ENCODE data around the gene CACNG5. TPM values are rescaled to one million over a fixed set of nuclear protein-coding genes. Genes with fewer than 3 reads are reported as not detected.

Gene CACNG5
- total and polyA plus RNA-seq, 12 donors = not detected

DNA sequence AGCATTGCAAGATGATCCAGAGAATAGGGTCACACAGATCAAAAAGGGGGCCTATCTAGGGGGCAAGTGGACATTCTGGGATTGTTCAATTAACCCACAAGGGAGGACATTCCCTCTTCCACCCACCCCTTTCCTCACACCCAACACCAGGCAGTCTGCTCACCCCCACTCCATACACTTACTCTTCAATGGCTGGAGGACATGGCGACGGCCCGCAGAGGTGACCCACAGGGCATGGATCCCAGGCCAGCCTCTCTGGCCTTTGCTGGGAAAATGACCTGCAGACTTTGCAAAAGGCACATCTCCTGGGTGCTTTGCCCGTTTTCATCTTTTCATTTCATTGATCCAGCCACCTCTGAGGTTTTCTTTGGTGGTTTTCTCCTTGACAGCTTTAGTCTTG, 1.7 kb upstream of the CACNG5 start:
- DNase-seq (no peak), ATAC-seq (no peak)
- TF ChIP-seq, protein P1, sequence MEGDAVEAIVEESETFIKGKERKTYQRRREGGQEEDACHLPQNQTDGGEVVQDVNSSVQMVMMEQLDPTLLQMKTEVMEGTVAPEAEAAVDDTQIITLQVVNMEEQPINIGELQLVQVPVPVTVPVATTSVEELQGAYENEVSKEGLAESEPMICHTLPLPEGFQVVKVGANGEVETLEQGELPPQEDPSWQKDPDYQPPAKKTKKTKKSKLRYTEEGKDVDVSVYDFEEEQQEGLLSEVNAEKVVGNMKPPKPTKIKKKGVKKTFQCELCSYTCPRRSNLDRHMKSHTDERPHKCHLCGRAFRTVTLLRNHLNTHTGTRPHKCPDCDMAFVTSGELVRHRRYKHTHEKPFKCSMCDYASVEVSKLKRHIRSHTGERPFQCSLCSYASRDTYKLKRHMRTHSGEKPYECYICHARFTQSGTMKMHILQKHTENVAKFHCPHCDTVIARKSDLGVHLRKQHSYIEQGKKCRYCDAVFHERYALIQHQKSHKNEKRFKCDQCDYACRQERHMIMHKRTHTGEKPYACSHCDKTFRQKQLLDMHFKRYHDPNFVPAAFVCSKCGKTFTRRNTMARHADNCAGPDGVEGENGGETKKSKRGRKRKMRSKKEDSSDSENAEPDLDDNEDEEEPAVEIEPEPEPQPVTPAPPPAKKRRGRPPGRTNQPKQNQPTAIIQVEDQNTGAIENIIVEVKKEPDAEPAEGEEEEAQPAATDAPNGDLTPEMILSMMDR (IDR thresholded peaks at IDR 0.05) = no peak
- H3K27me3 ChIP-seq = peaks cover 12 to 79% (median 57%) of the 10 kb centered on the region in 7 donors
- no peak overlapping the region for H3K27ac ChIP-seq
- no peak overlapping the region for H3K4me3 ChIP-seq
- H3K9me3 ChIP-seq = no peaks in the 10 kb centered on the region
- peaks cover 0 to 5% (median 0%) of the 10 kb centered on the region in 9 donors for H3K4me1 ChIP-seq
- H3K36me3 ChIP-seq = no peaks in the 10 kb centered on the region
- intact Hi-C loops (cut with DNase I) = loop anchor here in 1 of 10 donors (5.0 kb wide), 1 partner anchor 96 kb away; no protein-coding TSS in a partner anchor
- 84 to 85% methylated on average over 4 of the region's 4 CpGs for WGBS, 2 donors

DNA sequence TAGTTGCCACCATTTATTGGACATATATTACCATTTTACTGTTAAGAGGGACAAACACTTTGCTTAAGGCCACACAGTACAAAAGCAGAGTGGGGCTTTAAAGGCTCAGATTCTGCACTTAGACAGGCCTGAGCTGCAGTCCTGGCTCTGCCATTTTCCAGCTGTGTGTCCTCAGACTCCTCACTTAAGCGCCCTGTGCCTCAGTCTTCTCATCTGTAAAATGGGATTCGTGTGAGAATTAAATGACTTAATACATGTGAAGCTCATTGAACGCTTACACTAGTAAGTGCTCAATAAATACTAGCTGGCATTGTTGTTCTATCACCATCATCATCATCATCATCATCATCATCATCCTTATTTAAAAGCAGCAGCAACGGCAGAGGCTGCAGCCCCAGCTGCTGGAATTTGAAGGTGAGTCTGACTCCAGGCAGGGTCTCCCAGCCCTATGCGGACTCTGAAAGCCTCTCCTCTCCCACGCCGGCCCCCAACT, 445 bp upstream of the CACNG5 start:
- peaks cover 0 to under 1% (median 0%) of the 10 kb centered on the region in 9 donors for H3K4me1 ChIP-seq
- H3K36me3 ChIP-seq = no peaks in the 10 kb centered on the region
- no peak for DNase-seq
- H3K9me3 ChIP-seq = no peaks in the 10 kb centered on the region
- H3K4me3 ChIP-seq = no peak overlapping the region
- WGBS, 2 donors = 36 to 37% methylated on average over 7 of the region's 7 CpGs
- ATAC-seq = no peak
- TF ChIP-seq, protein P1 (IDR thresholded peaks at IDR 0.05) = no peak
- intact Hi-C loops (cut with DNase I) = loop anchor here in 1 of 10 donors (5.0 kb wide), 1 partner anchor 97 kb away; no protein-coding TSS in a partner anchor
- no peak overlapping the region for H3K27ac ChIP-seq
- H3K27me3 ChIP-seq = peaks cover 12 to 73% (median 61%) of the 10 kb centered on the region in 7 donors

DNA sequence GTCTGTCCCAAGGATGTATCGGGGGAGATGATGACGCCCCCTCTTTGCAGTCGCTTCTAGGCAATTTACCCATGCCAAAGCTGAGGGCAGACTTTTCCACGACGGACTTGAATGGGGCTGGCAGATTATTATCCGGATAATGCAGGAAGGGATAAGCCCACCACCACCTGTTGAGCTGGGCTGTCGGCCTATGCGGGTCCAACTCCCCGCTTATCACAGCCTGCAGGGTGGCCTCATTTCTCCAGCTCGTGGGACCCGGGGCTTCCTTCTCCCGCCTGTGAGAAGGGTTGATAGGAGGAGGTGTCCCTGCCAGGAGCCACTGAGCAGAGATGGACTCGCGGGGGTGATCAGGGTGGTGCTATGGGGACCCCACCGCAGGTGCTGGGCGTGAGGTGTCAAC, 559 bp downstream of the CACNG5 start:
- Histone ChIP-seq H3K27me3 (peaks cover 12 to 81% (median 63%) of the 10 kb centered on the region in 7 donors), H3K4me1 (no peaks in the 10 kb centered on the region), H3K4me3 (no peak overlapping the region), H3K36me3 (no peaks in the 10 kb centered on the region), H3K9me3 (no peaks in the 10 kb centered on the region), H3K27ac (no peak overlapping the region)
- TF ChIP-seq, protein P1 (IDR thresholded peaks at IDR 0.05) = no peak
- intact Hi-C loops (cut with DNase I) = no loop called here
- WGBS, 2 donors = 32 to 37% methylated on average over 16 of the region's 16 CpGs
- ATAC-seq (no peak), DNase-seq (no peak)

DNA sequence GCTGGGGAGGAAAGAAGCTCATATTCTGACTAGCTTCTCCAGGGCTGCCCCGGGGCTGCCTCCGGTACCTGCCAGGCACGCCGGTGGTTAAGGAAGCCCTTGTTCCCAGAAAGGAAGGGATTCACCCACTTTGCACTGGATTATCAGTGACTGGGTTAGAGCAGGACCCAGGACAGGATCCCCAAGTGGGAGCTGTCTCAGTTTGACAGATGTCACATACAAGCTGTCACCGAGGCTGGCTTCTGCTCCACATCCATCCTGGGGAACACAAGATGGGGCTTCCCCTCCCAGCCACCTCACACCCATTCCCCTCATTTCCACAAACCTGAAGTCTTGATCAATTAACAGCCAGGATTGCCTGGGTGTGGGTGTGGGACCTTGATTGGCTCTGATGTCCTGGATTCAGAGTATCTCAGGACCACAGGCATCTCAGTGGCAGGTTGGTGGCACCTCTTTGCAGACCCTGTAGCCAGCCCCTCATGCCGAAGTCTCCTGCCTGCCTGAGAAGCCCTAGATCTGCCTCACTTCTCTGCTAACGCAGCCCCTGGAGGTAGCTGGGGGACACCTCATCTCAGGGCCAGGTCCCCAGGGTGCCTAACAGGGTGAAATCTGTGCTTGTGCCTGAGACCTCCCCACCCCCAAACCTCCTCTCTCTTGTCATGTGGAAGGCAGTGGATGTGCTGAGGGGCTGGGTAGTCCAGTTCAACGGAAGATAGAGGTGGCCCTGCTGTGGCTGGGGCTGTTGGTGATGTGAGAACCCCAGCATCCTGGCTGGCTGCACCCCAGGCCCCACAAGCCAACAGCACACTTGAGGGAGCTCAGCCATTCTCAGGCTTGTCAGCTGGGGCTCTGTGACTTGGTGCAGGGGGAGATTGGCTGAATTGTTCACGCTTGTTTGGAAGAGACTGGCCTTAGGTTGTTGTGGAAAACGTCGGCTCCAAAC, 1.4 kb downstream of the CACNG5 start:
- TF ChIP-seq, protein P1 (IDR thresholded peaks at IDR 0.05) = no peak
- 56 to 62% methylated on average over 11 of the region's 11 CpGs for WGBS, 2 donors
- Histone ChIP-seq H3K27ac (no peak overlapping the region), H3K36me3 (no peaks in the 10 kb centered on the region), H3K4me1 (no peaks in the 10 kb centered on the region), H3K27me3 (peaks cover 12 to 89% (median 57%) of the 10 kb centered on the region in 7 donors), H3K4me3 (no peak overlapping the region), H3K9me3 (no peaks in the 10 kb centered on the region)
- ATAC-seq (no peak), DNase-seq (no peak)
- intact Hi-C loops (cut with DNase I) = no loop called here
